ENCODE measurements around the gene LPAR6.

DNA sequence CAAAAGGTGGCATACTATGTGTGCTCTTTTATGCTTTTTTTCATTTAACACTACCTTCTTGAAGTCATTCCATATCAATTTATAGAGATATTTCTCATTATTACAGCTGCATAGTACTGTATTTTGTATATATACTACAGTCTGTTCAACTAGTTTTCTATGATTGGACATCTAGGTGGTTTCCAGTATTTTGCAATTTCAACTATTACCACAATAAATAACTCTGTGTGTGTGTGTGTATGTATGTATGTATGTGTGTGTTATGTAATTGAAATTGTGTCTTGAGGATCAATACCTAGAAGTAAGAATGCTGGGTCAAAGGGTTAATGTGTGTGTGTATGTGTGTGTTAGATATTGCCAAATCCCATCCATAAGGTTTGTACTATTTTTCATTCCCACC lies 7.0 kb downstream of the LPAR6 start:
- TF ChIP-seq RAD21 (IDR thresholded peaks at IDR 0.05; ENCODE audit: low read length) (no peak), SMC3 (IDR thresholded peaks at IDR 0.05; ENCODE audit: low read depth, low read length) (no peak), POLR2A (IDR thresholded peaks at IDR 0.05; ENCODE audit: low read depth, low read length) (no peak)
- TF ChIP-seq, protein P1, sequence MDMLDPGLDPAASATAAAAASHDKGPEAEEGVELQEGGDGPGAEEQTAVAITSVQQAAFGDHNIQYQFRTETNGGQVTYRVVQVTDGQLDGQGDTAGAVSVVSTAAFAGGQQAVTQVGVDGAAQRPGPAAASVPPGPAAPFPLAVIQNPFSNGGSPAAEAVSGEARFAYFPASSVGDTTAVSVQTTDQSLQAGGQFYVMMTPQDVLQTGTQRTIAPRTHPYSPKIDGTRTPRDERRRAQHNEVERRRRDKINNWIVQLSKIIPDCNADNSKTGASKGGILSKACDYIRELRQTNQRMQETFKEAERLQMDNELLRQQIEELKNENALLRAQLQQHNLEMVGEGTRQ (IDR thresholded peaks at IDR 0.05; ENCODE audit: low read depth, low read length): no peak
- TF ChIP-seq, protein P2, sequence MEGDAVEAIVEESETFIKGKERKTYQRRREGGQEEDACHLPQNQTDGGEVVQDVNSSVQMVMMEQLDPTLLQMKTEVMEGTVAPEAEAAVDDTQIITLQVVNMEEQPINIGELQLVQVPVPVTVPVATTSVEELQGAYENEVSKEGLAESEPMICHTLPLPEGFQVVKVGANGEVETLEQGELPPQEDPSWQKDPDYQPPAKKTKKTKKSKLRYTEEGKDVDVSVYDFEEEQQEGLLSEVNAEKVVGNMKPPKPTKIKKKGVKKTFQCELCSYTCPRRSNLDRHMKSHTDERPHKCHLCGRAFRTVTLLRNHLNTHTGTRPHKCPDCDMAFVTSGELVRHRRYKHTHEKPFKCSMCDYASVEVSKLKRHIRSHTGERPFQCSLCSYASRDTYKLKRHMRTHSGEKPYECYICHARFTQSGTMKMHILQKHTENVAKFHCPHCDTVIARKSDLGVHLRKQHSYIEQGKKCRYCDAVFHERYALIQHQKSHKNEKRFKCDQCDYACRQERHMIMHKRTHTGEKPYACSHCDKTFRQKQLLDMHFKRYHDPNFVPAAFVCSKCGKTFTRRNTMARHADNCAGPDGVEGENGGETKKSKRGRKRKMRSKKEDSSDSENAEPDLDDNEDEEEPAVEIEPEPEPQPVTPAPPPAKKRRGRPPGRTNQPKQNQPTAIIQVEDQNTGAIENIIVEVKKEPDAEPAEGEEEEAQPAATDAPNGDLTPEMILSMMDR (conservative IDR thresholded peaks at IDR 0.05; ENCODE audit: low read depth, low read length): no peak

Data from IMR-90 (cell line).